Fibroblast of the aortic adventitia (primary cell): ENCODE data around the gene CALM1. TPM values are rescaled to one million over a fixed set of nuclear protein-coding genes. Genes with fewer than 3 reads are reported as not detected.

Source experiments
- DNase-seq: peaks from one replicate; pipeline ENCODE4 v3.0.0-alpha.2; 2010; ENCODE audit warnings: low read depth
- H3K4me3 ChIP-seq: 2 replicates; pipeline ENCODE4 v1.5.1; 2011; ENCODE audit warnings: low read depth, mild to moderate bottlenecking, control low read depth, low read length, moderate library complexity
- CTCF ChIP-seq: IDR thresholded peaks from 2 replicates; pipeline ENCODE4 v1.5.1; 2011; ENCODE audit warnings: mild to moderate bottlenecking, low read length, control low read depth, inconsistent platforms; ENCODE audit not compliant: insufficient read depth
- total RNA-seq: library from RNA; depleted of rRNA; stranded (reverse); fragments of >200 nt; gene quantifications from 2 replicates; pipeline ENCODE4 v1.2.3, GENCODE V29; 2012; ENCODE audit warnings: low replicate concordance

CALM1 gene
- total RNA-seq, 1 donor = 589 TPM

GRCh38 chr14:90450667-90451066, 53.8 kb downstream of the CALM1 start:
- no peak overlapping the region for H3K4me3 ChIP-seq
- DNase-seq = no peak
- TF ChIP-seq CTCF = no peak

GRCh38 chr14:90451443-90451842, 54.6 kb downstream of the CALM1 start:
- no peak for DNase-seq
- no peak overlapping the region for H3K4me3 ChIP-seq
- no peak for TF ChIP-seq CTCF

- no peak for TF ChIP-seq CTCF
- no peak overlapping the region for H3K4me3 ChIP-seq
- no peak for DNase-seq
Observed at GRCh38 chr14:90451961-90452360, 55.1 kb downstream of the CALM1 start.

GRCh38 chr14:90452366-90452765, 55.5 kb downstream of the CALM1 start:
- no peak for TF ChIP-seq CTCF
- no peak overlapping the region for H3K4me3 ChIP-seq
- no peak for DNase-seq

- DNase-seq = peak; percentile 4
- H3K4me3 ChIP-seq = no peak overlapping the region
- no peak for TF ChIP-seq CTCF
Observed at GRCh38 chr14:90453401-90453951, 56.6 kb downstream of the CALM1 start.

- TF ChIP-seq CTCF = no peak
- DNase-seq = peak; percentile 73
- peak overlapping the region; percentile 33 for H3K4me3 ChIP-seq
Observed at GRCh38 chr14:90454041-90455000, 57.5 kb downstream of the CALM1 start.
